UCSD-AML1 (cell line): ENCODE data around the gene RTN4RL1.

Source experiments
- DNase-seq: peaks from one replicate; lab custom pipeline; 2025; ENCODE audit not compliant: unreplicated experiment; lab: John Stamatoyannopoulos, UW

RTN4RL1 gene

DNA sequence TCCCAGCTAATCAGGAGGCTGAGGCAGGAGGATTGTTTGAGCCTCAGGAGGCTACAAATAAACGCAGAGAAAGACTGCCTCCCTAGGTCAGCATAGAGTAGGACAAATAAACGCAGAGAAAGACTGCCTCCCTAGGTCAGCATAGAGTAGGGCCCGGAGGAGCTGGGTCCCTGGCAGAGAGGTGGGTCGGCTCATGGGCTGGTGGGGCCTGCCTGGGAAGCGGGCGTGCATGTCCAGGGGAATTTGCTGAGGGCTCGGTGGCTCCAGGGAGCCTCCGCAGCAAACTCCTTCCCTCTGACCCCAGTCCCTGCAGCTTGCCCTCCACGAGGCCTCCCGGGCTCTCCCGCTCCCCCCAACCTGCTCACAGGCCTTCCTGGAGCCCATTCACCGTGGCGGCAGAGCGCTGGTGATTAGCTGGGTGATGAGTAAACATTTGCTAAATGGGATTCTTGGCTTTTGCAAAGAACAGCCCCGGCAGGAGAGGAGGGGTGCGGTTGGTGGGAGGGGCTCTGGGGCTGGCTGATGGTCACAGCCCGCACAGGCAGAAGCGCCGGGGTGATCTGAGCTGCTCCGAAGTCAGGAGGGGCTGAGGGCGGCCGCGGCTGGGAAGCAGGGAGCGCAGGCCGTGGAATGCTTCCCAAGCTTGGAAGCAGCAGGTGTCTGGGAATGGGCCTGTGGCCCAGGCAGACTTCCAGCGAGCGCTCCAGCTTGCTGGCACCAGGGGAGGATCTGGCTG is 93.1 kb downstream of the RTN4RL1 start:
- DNase-seq: no peak

DNA sequence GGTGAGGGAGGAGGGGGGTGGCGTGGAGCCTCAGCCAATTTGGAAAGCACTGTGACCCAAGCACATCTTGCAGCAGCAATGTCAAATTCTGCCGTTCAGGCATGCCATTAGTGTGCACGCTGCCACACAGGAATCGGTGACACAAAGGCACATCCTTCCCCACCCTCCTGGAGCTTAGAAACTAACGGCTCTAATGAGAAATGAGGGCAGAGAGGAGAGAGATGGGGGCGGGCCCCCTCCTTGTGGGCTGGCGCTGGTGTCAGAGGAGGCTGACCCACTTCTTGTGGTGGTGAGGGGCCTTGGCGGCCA is 94.8 kb downstream of the RTN4RL1 start:
- no peak for DNase-seq

DNA sequence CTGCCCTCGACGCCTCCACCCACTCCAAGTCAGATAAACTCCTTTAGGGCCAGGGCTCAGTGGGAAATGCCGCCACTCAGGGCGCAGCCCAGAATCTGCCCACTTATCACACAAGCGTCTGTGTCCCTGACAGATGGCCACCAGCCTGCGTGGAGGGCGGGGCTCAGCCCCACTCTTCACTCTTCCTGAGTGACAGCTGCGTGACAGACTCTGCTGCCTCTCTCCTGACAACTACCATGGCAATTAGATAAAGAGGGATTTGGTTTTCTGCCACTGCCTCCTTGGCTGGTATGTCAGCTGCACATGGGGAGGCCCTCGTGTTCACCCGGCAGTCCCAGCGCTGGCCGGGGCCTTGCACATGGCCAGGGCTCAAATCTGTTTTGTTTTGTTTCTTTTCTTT is 96.2 kb downstream of the RTN4RL1 start:
- DNase-seq: no peak

DNA sequence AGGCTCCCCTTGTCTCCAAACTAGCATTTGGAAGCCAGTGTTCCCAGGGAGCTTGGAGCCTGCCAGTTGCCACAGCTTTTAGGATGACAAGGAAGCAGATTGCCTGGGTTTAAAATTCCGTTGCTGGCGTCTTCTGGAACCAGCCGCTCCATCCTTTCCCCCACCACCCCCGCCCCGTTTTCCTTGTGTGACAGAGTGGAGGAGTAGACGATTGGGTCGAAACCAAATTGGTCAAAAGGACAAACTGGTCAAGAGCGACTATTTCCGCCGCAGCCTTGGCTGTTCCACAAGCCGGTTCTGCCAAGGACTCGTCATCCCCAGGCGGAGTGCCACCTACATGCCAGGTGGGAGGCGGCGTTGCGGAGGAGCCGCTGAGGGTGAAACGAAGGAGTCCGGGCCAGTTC is 104.2 kb downstream of the RTN4RL1 start:
- DNase-seq: no peak

DNA sequence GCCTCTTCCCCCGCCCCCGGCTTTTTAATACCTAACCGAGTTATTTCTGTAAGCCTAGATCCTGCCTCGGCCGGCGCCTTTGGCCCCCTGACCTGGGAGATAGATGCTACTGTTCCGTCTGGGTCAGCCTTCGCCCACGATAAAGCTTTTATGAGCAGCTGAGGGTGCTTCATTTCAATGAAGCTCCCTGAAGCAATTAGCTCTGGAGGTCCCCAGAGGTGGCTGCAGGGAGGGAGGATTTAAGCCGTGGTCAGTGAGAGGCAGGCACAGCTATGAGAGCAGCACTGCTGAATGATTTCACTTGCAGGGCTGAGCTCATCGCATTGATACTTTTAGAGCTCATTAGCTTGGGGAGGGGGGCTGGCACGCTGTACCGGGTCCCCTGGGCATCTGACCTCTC is 105.9 kb downstream of the RTN4RL1 start:
- DNase-seq: no peak

DNA sequence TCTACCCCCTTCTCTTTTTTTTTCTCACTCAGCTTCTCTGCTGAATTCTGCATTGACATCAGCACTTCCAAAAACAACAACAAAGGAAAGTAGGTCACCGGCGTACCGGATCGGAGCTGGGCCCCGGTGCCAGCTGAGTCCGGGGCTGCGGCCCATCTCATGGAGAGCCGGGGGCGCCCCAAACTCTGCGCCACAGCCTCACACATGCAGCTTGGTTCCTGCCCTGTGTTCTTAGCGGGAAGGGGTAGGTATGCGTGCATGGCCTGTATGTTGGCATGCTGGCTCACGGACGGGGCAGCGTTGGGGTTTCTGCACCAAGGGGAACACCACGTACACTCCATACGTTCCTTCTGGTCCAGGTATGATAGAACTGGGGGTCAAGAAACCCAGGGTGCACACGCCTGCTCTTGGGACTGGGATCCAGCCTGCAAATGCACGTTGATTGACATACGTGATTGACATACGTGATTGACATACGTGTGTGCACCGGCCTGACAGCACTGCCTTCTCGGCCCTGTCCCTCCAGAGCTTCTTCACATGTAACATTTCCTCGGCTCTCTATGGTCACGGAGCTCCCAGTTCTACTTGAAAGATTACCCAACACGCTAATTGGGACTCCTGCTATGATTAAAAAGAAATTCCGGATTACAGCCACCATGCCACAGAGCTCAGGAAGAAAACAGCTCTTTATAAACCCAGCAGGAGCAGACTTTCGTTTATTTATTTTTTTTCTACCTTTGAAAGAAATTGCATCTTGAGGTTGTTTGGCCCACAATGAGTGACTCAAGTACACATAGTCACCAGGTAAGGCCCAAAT is 106.6 kb downstream of the RTN4RL1 start:
- DNase-seq: no peak

DNA sequence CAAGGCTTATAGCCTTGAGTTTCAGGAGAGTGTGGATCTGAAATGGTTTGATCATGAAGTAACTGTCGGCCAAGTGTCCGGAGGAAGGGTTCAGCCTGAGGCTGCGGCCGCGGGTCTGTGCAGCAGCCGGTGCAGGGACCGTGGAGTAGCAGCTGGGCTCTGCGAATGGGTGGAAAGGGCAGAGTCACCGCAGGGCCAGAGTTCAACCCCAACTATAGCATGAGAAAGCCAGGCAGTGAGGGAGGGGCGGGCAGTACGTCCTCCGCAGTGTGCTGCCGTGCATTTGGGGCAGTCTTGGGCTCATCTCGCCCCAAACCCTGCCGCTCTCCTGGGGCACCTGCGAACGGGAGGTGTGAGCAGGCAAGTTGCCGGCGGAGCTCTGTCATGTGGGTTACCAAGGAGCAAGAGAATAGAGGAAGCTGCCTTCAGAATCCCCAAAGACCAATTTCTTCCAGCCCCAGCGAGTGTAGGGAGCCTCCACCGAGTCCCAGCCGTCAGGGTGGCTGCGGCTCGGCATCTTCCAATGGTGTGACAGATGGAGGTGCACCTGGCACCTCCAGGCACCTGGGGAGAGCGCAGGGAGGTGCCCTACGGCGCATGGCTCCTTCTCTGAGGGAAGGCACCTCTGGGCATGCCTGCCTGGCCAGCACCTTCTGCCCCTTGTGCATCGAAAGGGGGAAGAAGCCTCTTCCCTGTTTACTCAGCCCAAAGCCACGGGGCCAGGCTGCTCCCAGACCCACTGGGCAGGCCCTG is 108.0 kb downstream of the RTN4RL1 start:
- no peak for DNase-seq

DNA sequence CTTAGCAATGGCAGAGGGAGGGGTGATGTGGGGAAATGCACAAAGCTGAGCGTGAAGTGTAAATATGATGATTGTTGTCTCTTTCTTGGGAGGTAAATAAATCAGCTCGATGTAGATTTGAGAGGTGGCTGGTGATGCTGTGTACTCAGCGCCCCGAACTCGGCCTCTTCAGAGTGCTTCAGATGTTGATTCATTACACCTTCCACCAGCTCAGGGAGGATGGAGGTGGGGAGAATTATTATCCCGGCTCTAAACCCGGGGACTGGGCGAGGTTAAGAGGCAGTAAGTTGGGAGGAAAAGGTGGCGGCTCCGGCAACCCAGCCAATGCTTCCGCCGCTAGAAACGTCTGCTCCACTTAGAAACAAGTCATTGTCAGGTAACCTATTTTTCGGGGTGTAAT is 108.8 kb downstream of the RTN4RL1 start:
- no peak for DNase-seq

DNA sequence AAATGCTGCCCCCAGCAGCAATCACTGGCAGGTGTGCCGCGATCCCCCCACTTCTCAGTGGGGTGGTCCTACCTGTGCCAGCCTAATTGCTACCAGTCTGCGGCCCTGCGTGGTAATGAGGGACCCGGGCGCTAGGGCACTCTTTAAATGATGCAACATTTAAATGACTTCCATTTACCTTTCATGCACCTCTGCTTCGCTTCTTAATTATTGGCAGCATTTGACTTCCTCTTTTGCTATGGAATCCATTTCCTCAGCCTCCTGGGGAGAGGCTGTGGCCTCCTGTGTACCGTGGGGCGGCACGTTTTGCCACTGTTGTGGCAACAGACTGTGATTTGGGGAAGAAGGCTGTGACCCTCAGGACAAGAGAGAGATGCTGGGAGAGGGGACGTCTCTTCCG is 109.2 kb downstream of the RTN4RL1 start:
- DNase-seq: peak; percentile 32

DNA sequence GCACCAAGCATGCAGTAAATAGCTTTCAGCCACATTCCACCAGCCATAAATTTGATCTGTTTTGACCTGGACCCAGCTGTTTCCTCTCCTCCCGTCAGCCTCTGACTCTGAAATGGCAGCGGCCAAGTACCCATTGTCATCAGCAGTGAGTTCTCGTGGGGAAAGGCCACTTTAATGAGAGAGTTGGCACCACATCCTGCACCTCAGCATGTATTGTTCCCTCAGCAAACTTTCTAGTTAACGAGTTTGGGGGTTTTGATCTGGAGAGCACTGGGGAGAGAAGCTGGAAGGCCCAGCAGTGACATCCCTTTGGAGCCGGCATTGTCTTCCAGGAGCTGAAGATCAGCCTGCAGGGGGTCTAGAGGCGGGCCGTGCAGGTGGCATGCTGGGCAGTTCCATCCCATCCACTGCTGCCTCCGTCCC is 110.5 kb downstream of the RTN4RL1 start:
- DNase-seq: no peak

DNA sequence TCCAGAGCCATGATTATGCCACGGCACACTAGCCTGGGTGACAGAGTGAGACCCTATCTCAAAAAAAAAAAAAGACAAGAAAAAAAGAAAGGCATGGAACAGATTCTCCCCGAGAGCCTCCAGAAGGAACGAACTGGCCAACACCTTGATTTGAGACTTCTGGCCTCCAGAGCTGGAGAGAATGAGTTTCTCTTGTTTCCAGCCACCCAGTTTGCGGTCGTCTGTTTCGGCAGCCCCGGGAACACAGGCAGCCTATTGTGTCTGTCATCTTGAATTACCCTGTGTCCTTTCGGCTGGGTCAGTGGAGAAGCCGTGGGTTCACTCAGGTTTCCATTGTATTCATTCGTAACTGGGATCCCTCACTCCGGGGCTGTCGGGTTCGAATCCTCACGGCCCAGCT is 111.4 kb downstream of the RTN4RL1 start:
- DNase-seq: no peak

DNA sequence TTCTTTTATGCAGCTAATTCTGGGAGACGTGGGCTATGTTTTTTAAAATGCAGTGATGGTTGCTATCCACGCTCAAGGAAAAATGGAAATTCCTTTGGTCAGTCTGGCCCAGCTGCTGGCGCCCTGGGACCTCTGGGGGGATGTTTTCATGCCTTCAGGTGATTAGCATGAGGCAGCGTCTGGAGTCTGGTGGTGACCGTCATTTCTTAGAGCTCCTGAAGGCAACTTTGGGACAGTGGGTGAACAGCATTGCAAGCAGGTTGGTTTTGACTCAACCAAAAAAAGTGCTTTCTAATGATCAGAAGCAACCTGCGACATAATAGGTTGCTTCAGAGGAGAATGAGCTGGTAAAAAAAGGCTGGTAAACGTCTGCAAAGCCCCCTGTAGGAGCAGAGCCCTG is 113.0 kb downstream of the RTN4RL1 start:
- DNase-seq: no peak

DNA sequence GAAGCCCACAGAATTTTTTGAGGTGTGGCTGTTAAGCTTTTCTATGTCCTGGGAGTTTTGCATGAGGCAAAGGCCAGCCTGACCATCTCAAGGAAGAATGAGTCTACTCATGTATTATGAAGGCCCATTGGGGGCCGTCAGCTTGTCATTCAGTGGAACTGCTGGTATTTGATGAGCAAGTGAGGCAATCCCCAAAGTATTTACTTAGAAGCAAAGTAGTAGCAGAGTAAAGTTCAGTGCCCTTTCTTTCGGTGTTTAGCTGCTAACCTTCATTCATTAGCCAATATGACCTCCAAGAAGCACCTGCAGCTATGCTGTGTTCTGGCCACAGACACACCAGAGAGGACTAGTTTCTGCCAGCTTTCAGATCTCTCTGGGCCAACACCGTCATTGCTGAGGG is 115.1 kb downstream of the RTN4RL1 start:
- no peak for DNase-seq

DNA sequence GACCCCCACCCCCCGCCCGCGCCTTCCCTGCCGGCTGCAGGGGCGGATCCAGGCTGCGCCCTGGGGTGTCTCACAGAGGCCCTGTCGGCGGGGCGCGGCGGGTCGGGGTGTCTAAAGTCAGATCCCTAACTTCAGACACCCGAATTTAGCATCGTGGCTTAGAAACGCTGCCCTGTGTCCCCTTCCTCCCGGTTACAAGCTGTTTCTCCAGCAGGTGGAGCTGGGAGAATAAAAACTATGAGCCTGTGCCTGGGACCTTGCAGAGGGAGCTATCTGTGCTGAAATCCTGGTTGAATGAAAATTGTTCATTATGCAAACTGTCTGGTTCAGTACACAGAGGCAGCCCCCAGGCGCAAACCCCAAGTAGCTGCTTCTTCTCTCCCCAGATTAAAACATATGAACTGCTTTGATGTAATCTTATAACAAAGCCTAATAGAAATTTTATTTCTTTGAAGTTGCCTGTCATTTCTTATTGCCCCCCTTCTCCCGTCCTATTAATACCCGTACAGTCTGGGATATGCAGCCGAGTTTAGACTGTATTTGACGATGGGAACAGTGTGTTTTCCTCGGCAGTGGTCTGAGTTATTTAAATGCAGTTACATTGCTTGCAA is 116.3 kb downstream of the RTN4RL1 start:
- peak; percentile 49 for DNase-seq

DNA sequence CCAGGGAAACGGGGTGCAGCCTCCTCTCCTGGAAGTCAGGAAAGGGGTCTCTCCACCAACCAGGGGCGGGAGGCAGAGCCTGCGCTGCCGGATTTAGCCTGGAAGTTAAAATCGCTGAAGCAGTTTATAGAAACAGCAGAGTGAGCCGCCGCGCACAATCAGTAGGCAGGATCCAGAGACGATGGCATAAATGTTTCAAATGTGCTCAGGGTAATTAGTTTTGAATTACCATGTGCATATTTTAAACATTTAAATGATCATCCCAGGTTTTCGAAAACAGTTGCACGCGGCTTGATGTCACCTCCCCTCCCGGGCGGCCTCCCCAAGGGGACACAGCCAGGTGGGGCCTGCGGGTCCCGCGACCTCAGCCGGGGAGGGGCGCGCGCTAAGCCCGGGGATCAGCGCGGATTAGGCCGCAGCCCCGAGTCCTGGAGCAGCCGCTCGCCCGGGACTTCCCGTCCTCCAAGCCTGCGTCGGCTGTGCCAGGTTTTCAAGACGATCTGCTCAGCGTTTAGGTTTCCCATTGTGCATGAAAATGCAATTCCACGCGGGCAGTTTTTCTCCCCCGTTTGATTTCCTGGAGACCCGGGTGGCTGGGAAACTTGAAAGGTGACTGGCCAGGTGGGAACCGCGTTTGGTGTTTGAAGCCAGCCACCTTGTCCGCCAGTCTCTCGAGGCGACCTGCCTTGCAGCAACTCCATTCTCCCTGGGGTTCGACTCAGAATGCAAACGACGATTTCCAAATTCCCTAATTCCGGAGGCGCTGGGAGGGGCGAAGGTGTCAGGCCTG is 117.0 kb downstream of the RTN4RL1 start:
- DNase-seq: no peak

DNA sequence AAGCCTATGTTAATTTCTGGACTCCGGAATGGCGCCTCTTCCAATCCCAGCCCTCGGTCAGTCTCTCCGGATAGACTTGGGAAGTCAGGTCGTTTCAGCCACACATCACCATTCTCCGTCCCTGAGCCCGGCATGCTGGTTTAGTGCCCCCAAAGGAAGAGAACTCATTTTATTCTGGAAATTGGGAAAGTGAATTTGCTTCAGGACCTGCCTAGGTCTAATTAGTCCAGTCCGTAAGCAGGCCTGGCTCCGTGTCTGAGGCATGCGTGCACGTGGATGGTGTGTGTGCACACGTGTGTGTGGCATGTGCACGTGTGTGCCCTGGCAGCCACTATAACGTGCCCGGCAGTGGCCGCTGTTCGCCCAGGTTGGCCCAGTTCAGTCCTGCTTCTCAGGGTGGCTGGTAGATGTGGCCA is 117.9 kb downstream of the RTN4RL1 start:
- no peak for DNase-seq

DNA sequence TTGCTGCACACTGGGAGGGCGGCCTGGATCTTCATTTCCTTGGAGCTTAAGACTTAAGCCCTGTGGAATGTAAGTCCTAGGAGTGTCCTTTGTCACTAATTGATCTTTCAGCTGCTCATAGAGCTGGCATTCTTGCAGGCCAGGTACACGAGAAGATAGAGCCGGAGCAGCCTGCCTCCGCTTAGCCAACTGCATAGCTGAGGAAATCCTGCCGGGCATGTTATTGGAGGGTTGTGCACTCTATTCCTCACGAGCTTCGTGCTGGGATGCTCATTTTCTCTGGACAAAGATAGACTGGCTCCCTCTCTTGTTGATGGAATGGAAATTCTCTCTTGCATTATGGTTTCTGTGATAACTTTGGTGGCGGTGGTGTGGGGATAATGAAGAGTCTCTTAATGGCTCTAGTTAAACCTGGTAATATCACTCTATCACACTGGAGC is 118.5 kb downstream of the RTN4RL1 start:
- no peak for DNase-seq

DNA sequence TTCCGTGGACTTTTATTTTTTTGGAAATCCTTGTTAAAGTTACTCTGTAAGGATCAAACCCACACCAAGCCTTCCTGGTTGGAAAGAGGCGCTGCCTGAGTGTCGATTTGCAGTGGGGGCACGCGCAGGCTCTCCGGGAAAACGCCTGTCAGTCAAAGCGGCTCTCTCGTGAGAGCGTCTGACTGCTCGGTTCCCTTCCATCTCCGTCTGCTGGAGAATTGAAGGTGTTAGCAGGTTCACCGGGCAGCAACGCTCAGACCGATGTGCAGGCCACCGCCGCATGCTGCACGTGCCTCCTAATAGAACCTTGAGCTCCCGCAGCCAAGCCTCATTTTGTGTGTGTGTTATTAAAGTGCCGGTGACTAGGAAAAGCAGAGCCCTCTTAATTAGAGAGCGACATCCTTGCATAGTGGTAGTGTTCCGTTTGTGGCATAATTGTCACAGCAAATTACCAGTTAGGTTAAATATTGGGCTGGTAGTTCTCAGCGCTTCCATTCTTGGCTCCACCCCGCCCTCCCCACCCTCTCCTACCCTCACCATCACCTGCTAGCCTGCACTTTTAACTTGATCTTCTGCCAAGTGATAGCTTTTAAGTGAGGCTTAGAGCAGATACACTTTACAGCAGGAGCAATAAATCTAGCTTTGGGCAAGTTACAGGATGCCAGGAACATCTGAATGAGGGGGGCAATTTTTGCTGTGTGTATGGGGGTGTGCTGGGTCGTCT is 119.8 kb downstream of the RTN4RL1 start:
- DNase-seq: no peak

DNA sequence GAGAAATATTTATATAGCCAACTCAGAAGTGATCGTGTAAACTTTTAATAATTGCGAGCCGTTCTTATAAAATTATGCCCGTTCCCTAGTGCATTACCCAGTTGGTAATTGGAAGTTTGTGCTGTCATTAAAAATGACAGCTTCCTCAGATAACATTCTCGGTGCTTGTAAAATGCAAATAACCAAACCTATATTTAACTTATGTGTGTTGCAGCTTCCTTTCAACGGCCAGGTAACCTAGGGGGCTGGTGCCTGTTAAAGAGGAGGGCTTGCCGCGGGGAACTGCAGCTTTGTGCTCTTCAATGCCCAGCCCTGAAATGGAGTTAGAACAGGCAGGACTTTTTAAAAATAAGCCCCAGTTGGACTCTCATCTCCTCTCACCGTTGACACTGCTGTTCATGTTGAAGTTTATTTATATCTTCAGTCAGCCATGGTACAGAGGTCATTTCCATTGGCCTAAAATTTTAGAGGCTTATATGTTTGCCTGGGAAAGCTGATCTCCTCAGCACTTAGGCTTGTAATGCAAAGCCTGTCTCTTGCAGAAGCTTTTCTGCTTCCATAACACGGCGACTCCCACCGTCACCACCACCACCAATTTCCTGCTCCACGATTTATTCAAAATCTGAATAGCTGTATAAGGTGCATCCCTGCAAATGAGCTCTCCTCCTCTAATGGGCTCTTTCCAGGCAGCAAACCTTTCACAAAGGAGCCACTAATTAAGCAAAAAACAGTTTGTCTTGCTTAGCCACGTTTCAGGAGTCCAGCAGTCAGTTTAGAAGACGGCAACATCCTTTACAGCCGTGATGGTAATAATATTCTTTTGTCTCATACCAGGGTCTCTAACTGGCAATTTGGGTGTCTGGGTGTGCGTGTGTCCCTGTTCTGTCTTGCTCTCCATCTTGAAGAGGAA is 120.6 kb downstream of the RTN4RL1 start:
- no peak for DNase-seq
